Measurements from ENCODE around the gene LRRC30. TPM values are rescaled to one million over a fixed set of nuclear protein-coding genes. Genes with fewer than 3 reads are reported as not detected.
"Not testable (repeated sequence)": the region's sequence is repeated elsewhere in the genome, so short reads cannot be mapped to it uniquely, and the experiment has no call there.

Gene LRRC30
- not detected for polyA plus RNA-seq (2013, experiment 1 of 2)
- polyA plus RNA-seq (2013, experiment 2 of 2): not detected

DNA sequence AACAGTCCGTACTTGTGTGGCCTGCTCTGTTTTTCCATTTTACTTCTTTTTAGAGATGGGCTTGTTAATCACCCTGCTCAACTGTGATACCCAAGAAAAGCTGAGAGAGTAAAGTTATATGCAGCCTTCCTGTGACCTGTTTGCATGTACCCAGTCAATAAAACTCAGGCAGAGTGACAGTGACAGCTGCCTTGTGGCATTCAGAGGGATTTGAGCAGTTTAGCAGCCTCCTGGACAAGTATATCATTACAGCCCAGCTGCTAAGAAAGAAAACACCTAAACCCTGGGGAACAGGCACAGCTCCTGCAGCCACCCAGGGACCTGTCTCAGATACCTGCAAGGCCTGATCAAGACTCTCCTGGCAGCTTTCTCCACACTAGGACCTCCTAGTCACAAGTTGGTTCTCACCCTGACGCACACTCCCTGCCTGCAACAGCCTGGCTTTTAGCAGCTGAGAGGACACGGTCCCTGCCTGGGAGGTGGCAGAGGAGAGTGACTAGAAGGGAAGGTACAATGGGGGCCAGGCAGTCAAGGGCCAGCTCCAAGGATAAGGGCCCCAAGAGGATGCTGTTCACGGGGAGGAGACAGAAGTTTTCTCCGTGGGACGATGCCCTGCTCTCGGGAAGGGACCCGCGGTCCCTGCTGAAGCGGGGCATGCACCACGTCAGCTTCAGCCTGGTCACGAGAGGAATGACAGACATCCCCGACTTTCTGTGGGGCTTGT, at the start of gene LRRC30:
TSS of gene LRRC30 (plus strand) at position 464 of the 724 bp plus-strand sequence. CDS start at position 514, 50 bp downstream.
- no peaks in the 10 kb centered on the region for H3K9me3 ChIP-seq (ENCODE audit: control insufficient read depth, low read length)
- 93 to 96% methylated on average over 13 of the region's 13 CpGs for WGBS, 2 experiments (ENCODE audit: insufficient coverage in 2 of 2)
- H3K36me3 ChIP-seq (ENCODE audit: control insufficient read depth, insufficient read depth, low read length): no peaks in the 10 kb centered on the region
- no peak within 1 kb of the TSS for H3K4me3 ChIP-seq (ENCODE audit: extremely low read depth, insufficient read depth, low read length, poor library complexity, severe bottlenecking)
- H3K27ac ChIP-seq (ENCODE audit: low read depth, low read length, severe bottlenecking): no peak within 1 kb of the TSS
- H3K4me1 ChIP-seq (ENCODE audit: control insufficient read depth, insufficient read depth, low read length, poor library complexity, severe bottlenecking): no peaks in the 10 kb centered on the region

DNA sequence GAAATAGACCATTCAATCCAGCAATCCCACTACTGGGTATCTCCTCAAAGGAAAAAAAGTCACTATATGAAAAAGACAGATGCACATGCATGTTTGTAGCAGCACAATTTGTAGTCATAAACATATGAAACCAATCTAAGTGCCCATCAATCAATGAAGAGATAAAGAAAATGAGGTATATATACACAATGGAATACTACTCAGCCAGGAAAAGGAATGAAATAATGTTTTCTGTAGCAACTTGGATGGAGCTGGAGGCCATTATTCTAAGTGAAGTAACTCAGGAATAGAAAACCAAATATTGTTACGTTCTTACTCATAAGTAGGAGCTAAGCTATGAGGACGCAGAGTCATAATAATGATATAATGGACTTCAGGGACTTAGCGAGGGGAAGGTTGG, 45.2 kb upstream of the LRRC30 start:
- Histone ChIP-seq H3K36me3 (ENCODE audit: control insufficient read depth, insufficient read depth, low read length) (no peaks in the 10 kb centered on the region), H3K9me3 (ENCODE audit: control insufficient read depth, low read length) (no peaks in the 10 kb centered on the region), H3K4me3 (ENCODE audit: extremely low read depth, insufficient read depth, low read length, poor library complexity, severe bottlenecking) (no peak overlapping the region), H3K27ac (ENCODE audit: low read depth, low read length, severe bottlenecking) (no peak overlapping the region), H3K4me1 (ENCODE audit: control insufficient read depth, insufficient read depth, low read length, poor library complexity, severe bottlenecking) (no peaks in the 10 kb centered on the region)
- 90 to 100% methylated on average over 1 to 3 of the region's 3 CpGs for WGBS, 2 experiments (ENCODE audit: insufficient coverage in 2 of 2)

DNA sequence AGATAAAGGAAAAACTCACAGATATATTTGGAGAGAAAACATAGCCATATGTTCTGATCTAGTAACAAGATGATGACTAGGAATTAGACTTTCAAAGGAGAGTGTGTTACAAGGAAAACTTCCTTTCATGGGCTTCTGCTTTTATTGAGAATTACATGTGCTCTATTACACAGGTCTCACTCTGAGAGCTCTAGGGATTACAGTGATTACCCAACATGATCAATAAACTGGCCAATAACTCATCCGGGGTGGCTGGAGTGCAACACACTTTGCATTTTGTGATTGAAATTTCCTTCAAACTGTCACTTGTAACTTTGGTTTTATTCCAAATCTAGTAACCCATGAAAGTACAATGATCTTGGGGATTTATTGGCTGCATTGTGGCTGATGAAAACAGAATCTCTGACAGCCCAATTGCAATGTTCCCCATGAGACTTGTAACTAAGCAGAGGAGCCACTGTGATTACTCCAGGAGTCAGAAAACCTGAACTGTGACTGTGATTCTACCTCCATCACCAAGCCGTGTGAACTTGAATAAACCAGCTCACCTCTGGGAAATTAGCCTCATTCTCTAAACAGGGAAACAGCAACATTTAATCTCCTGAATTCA, 40.2 kb upstream of the LRRC30 start:
- Histone ChIP-seq H3K4me3 (ENCODE audit: extremely low read depth, insufficient read depth, low read length, poor library complexity, severe bottlenecking) (no peak overlapping the region), H3K4me1 (ENCODE audit: control insufficient read depth, insufficient read depth, low read length, poor library complexity, severe bottlenecking) (no peaks in the 10 kb centered on the region), H3K27ac (ENCODE audit: low read depth, low read length, severe bottlenecking) (no peak overlapping the region), H3K36me3 (ENCODE audit: control insufficient read depth, insufficient read depth, low read length) (no peaks in the 10 kb centered on the region), H3K9me3 (ENCODE audit: control insufficient read depth, low read length) (no peaks in the 10 kb centered on the region)
- WGBS, 2 experiments (ENCODE audit: insufficient coverage in 2 of 2): 80 to 83% methylated on average over 1 to 2 of the region's 2 CpGs

DNA sequence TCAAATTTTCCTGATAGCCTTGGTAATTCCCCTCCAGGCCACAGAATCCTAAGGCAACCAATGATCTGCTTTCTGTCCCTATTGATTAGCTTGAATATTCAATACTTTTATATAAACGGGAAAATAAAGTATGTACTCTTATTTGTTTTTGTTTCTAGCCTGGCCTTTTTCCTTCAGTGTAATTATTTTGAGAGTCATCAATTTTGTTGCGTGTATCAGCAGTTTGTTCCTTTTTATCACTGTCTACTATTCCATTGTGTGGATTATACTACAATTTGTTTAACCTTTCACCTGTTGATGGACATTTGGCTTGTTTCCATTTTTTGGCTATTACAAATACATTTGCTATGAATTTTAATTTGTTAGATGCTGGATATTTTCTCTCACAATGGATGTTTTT, 39.2 kb upstream of the LRRC30 start:
- Histone ChIP-seq H3K36me3 (ENCODE audit: control insufficient read depth, insufficient read depth, low read length) (no peaks in the 10 kb centered on the region), H3K9me3 (ENCODE audit: control insufficient read depth, low read length) (no peaks in the 10 kb centered on the region), H3K4me1 (ENCODE audit: control insufficient read depth, insufficient read depth, low read length, poor library complexity, severe bottlenecking) (no peaks in the 10 kb centered on the region), H3K4me3 (ENCODE audit: extremely low read depth, insufficient read depth, low read length, poor library complexity, severe bottlenecking) (no peak overlapping the region), H3K27ac (ENCODE audit: low read depth, low read length, severe bottlenecking) (no peak overlapping the region)
- no CpG with 5 or more reads among the region's 2 CpGs for WGBS, 2 experiments (ENCODE audit: insufficient coverage in 2 of 2)

DNA sequence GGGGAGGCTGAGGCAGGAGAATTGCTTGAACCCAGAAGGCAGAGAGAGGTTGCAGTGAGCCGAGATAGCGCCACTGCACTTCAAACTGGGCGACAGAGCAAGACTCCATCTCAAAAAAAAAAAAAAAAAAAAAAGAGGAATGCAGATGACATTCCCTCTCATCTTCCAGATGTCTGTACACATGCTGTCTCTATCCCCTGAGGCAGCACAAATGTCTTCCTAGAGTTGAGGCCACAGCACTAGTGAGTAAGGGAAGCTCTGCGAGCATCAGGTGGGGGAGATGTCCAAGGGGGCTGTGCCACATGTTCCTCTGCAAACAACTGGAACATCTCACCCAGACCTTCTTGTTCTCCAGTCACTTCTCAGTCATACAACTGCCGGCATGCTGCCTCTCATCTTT, 35.6 kb upstream of the LRRC30 start:
- Histone ChIP-seq H3K36me3 (ENCODE audit: control insufficient read depth, insufficient read depth, low read length) (no peaks in the 10 kb centered on the region), H3K4me1 (ENCODE audit: control insufficient read depth, insufficient read depth, low read length, poor library complexity, severe bottlenecking) (no peaks in the 10 kb centered on the region), H3K27ac (ENCODE audit: low read depth, low read length, severe bottlenecking) (no peak overlapping the region), H3K9me3 (ENCODE audit: control insufficient read depth, low read length) (no peaks in the 10 kb centered on the region), H3K4me3 (ENCODE audit: extremely low read depth, insufficient read depth, low read length, poor library complexity, severe bottlenecking) (no peak overlapping the region)
- WGBS, 2 experiments (ENCODE audit: insufficient coverage in 2 of 2): 86 to 93% methylated on average over 2 to 3 of the region's 5 CpGs

DNA sequence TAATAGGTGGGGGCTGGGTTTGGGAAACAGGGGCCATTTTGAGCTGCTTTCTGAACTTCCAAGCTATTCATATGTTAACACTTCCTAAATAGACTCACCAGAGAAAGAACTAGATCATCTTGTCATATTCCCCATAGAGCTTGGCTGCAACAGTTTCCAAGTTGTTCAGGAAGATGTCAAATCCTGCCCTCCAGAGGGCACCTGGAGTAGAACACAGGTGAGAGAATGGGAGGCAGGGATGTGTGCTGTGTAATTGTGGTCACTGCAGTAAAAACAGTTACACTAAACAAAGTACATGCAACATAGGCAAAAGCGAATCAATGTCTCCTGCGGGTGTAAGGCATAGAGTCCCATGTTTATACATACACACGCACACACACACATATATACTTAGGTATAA, 34.5 kb upstream of the LRRC30 start:
- no peaks in the 10 kb centered on the region for H3K9me3 ChIP-seq (ENCODE audit: control insufficient read depth, low read length)
- no peak overlapping the region for H3K27ac ChIP-seq (ENCODE audit: low read depth, low read length, severe bottlenecking)
- no peaks in the 10 kb centered on the region for H3K4me1 ChIP-seq (ENCODE audit: control insufficient read depth, insufficient read depth, low read length, poor library complexity, severe bottlenecking)
- H3K36me3 ChIP-seq (ENCODE audit: control insufficient read depth, insufficient read depth, low read length): no peaks in the 10 kb centered on the region
- 100% methylated on average over 1 of the region's 3 CpGs; no CpG with 5 or more reads in 1 of the 2 experiments for WGBS, 2 experiments (ENCODE audit: insufficient coverage in 2 of 2)
- H3K4me3 ChIP-seq (ENCODE audit: extremely low read depth, insufficient read depth, low read length, poor library complexity, severe bottlenecking): no peak overlapping the region

DNA sequence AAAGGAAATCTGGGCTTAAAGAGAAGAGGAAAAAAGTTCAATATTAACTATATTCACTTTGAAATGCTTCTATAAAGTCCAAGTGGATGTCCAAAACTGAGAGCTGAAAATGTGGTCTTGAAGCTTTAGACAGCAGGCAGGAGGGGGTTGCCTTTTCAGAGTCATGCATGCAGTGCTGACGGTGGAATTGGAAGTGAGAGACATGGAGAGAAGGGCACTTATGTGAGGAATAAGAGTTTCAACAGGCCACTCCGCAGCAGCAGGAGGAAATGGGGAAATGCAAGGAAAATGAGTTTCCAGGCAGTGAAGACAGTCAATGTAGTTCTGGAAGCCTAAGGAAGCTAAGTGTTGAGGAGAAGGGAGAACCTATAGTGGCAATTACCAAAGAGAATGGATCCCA, 33.0 kb upstream of the LRRC30 start:
- H3K9me3 ChIP-seq (ENCODE audit: control insufficient read depth, low read length): no peaks in the 10 kb centered on the region
- H3K4me1 ChIP-seq (ENCODE audit: control insufficient read depth, insufficient read depth, low read length, poor library complexity, severe bottlenecking): no peaks in the 10 kb centered on the region
- 79 to 90% methylated on average over 2 of the region's 2 CpGs for WGBS, 2 experiments (ENCODE audit: insufficient coverage in 2 of 2)
- H3K27ac ChIP-seq (ENCODE audit: low read depth, low read length, severe bottlenecking): no peak overlapping the region
- H3K36me3 ChIP-seq (ENCODE audit: control insufficient read depth, insufficient read depth, low read length): no peaks in the 10 kb centered on the region
- no peak overlapping the region for H3K4me3 ChIP-seq (ENCODE audit: extremely low read depth, insufficient read depth, low read length, poor library complexity, severe bottlenecking)

DNA sequence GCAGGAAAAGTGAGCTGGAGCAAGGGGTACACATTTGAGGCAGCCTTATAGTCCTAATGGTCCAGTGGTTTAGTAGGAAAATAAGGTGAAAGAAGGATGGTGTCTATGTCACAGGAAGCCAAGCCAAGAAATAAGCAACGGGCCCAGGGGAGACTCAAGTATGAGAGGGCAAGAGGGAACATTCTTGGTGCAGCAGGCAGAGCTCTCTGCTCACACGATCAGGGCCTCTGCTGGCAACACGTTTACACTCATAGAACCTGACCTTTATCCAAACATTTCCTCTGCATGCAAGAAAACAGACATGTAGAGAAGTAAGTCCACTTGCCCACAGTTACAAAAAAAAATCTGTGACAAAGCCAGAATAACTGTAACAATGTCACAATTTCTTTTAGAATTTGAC, 32.6 kb upstream of the LRRC30 start:
- Histone ChIP-seq H3K36me3 (ENCODE audit: control insufficient read depth, insufficient read depth, low read length) (no peaks in the 10 kb centered on the region), H3K4me3 (ENCODE audit: extremely low read depth, insufficient read depth, low read length, poor library complexity, severe bottlenecking) (no peak overlapping the region), H3K4me1 (ENCODE audit: control insufficient read depth, insufficient read depth, low read length, poor library complexity, severe bottlenecking) (no peaks in the 10 kb centered on the region), H3K9me3 (ENCODE audit: control insufficient read depth, low read length) (no peaks in the 10 kb centered on the region), H3K27ac (ENCODE audit: low read depth, low read length, severe bottlenecking) (no peak overlapping the region)
- 83 to 88% methylated on average over 1 of the region's 3 CpGs for WGBS, 2 experiments (ENCODE audit: insufficient coverage in 2 of 2)

DNA sequence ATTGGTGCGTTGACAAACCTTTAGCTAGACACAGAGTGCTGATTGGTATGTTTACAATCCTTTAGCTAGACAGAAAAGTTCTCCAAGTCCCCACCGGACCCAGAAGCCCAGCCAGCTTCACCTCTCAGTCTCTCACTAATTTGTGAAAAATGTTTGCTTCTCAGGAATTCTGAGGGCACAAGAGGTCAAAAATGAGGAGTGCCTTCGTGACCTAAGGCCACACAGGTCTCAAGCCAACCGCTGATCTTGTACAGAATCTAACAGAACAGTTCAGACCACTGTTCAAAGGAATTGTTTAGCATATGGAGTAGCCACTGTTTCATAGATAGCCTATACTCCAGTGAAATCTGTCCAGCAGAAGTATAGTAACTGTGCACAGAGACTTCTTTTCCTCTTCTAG, 29.8 kb upstream of the LRRC30 start:
- H3K9me3 ChIP-seq (ENCODE audit: control insufficient read depth, low read length): no peaks in the 10 kb centered on the region
- 93 to 94% methylated on average over 3 of the region's 4 CpGs for WGBS, 2 experiments (ENCODE audit: insufficient coverage in 2 of 2)
- no peaks in the 10 kb centered on the region for H3K36me3 ChIP-seq (ENCODE audit: control insufficient read depth, insufficient read depth, low read length)
- no peak overlapping the region for H3K27ac ChIP-seq (ENCODE audit: low read depth, low read length, severe bottlenecking)
- H3K4me1 ChIP-seq (ENCODE audit: control insufficient read depth, insufficient read depth, low read length, poor library complexity, severe bottlenecking): no peaks in the 10 kb centered on the region
- H3K4me3 ChIP-seq (ENCODE audit: extremely low read depth, insufficient read depth, low read length, poor library complexity, severe bottlenecking): no peak overlapping the region

DNA sequence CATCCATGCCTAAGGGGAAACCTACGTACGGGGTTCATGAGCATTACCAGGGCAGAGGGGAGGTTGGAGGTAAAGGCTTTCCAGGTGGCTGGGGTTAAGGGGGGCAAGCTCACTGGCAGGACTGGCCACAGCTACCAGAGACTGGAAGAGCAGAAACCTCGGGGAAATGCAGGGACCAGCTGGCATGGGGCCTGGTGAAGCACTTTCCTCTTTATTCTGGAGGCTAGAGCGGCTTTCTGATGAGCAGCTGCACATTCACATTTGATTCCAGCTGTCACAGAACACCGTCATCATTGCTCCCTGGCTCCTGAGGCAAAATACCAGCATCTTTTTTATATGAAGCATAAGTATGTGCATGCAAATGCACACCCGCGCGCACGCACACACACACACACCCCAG, 28.7 kb upstream of the LRRC30 start:
- WGBS, 2 experiments (ENCODE audit: insufficient coverage in 2 of 2): 94 to 99% methylated on average over 7 to 9 of the region's 9 CpGs
- Histone ChIP-seq H3K4me1 (ENCODE audit: control insufficient read depth, insufficient read depth, low read length, poor library complexity, severe bottlenecking) (peaks cover under 1% of the 10 kb centered on the region), H3K36me3 (ENCODE audit: control insufficient read depth, insufficient read depth, low read length) (no peaks in the 10 kb centered on the region), H3K9me3 (ENCODE audit: control insufficient read depth, low read length) (no peaks in the 10 kb centered on the region), H3K4me3 (ENCODE audit: extremely low read depth, insufficient read depth, low read length, poor library complexity, severe bottlenecking) (no peak overlapping the region), H3K27ac (ENCODE audit: low read depth, low read length, severe bottlenecking) (no peak overlapping the region)

DNA sequence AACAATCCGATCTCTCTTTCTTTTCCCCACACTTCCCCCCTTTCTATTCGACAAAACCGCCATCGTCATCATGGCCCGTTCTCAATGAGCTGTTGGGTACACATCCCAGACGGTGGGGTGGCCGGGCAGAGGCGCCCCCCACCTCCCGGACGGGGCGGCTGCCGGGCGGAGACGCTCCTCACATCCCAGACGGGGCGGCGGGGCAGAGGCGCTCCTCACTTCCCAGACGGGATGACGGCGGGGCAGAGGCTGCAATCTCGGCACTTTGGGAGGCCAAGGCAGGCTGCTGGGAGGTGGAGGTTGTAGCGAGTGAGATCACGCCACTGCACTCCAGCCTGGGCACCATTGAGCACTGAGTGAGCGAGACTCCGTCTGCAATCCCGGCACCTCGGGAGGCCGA, 27.3 kb upstream of the LRRC30 start:
- WGBS, 2 experiments (ENCODE audit: insufficient coverage in 2 of 2): 95 to 98% methylated on average over 15 to 21 of the region's 29 CpGs
- not testable (repeated sequence) for H3K4me1 ChIP-seq (ENCODE audit: control insufficient read depth, insufficient read depth, low read length, poor library complexity, severe bottlenecking)

More for the DNA sequence above, 27.3 kb upstream of the LRRC30 start:
- H3K36me3 ChIP-seq (ENCODE audit: control insufficient read depth, insufficient read depth, low read length); H3K9me3 ChIP-seq (ENCODE audit: control insufficient read depth, low read length); H3K4me3 ChIP-seq (ENCODE audit: extremely low read depth, insufficient read depth, low read length, poor library complexity, severe bottlenecking); H3K27ac ChIP-seq (ENCODE audit: low read depth, low read length, severe bottlenecking): not testable (repeated sequence)
